Measurements from ENCODE around the gene RETREG3. TPM values are rescaled to one million over a fixed set of nuclear protein-coding genes. Genes with fewer than 3 reads are reported as not detected.
A peak's percentile ranks its signal among the peaks of the same experiment; 100 is the strongest.

Gene RETREG3
- total and polyA plus RNA-seq, 2 experiments from 2014 or later, result 48.0 to 56.4 TPM

GRCh38 chr17:42574463-42574862 is 34.7 kb downstream of the RETREG3 start:
- H3K4me3 ChIP-seq, result no peak overlapping the region
- no peak overlapping the region for H3K27ac ChIP-seq
- H3K9me3 ChIP-seq (ENCODE audit: low read depth), result no peaks in the 10 kb centered on the region
- H3K27me3 ChIP-seq, result no peaks in the 10 kb centered on the region
- no peaks in the 10 kb centered on the region for H3K4me1 ChIP-seq (ENCODE audit: low read depth)
- no peak for DNase-seq (ENCODE audit: low read depth in 1 of 2, low spot score in 1 of 2)
- peaks cover 40% of the 10 kb centered on the region for H3K36me3 ChIP-seq
- TF ChIP-seq, protein P1, sequence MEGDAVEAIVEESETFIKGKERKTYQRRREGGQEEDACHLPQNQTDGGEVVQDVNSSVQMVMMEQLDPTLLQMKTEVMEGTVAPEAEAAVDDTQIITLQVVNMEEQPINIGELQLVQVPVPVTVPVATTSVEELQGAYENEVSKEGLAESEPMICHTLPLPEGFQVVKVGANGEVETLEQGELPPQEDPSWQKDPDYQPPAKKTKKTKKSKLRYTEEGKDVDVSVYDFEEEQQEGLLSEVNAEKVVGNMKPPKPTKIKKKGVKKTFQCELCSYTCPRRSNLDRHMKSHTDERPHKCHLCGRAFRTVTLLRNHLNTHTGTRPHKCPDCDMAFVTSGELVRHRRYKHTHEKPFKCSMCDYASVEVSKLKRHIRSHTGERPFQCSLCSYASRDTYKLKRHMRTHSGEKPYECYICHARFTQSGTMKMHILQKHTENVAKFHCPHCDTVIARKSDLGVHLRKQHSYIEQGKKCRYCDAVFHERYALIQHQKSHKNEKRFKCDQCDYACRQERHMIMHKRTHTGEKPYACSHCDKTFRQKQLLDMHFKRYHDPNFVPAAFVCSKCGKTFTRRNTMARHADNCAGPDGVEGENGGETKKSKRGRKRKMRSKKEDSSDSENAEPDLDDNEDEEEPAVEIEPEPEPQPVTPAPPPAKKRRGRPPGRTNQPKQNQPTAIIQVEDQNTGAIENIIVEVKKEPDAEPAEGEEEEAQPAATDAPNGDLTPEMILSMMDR (IDR thresholded peaks at IDR 0.05; ENCODE audit: low read depth, low read length), result no peak

DNA sequence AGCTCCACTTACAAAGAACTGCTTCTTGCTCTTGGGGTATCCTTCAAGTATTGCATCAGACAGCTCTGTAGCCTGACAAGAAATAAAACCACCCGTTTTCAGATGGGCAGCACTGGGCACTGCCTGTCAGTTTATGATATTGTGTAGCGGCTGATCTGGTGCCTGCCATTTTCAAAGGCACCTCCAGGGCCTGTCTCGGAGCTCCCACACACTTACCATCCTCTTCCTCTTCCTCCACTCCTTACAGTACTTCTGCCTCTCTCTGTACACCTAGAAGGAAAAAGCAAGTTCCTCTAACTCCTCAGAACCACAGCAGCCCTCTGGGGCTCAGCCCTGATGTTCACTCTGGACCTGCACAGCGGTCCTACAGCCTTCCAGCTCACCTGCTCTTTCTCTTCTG is 36.1 kb downstream of the RETREG3 start:
- no peaks in the 10 kb centered on the region for H3K9me3 ChIP-seq (ENCODE audit: low read depth)
- DNase-seq (ENCODE audit: low read depth in 1 of 2, low spot score in 1 of 2), result no peak
- no peaks in the 10 kb centered on the region for H3K27me3 ChIP-seq
- H3K27ac ChIP-seq, result no peak overlapping the region
- TF ChIP-seq, protein P1 (IDR thresholded peaks at IDR 0.05; ENCODE audit: low read depth, low read length), result no peak
- peaks cover 49% of the 10 kb centered on the region for H3K36me3 ChIP-seq
- H3K4me1 ChIP-seq (ENCODE audit: low read depth), result no peaks in the 10 kb centered on the region
- H3K4me3 ChIP-seq, result no peak overlapping the region

GRCh38 chr17:42571435-42572225 is 37.5 kb downstream of the RETREG3 start:
- DNase-seq (ENCODE audit: low read depth in 1 of 2, low spot score in 1 of 2), result no peak
- H3K4me1 ChIP-seq (ENCODE audit: low read depth), result peaks cover under 1% of the 10 kb centered on the region
- H3K4me3 ChIP-seq, result no peak overlapping the region
- TF ChIP-seq, protein P1 (IDR thresholded peaks at IDR 0.05; ENCODE audit: low read depth, low read length), result no peak
- peaks cover 49% of the 10 kb centered on the region for H3K36me3 ChIP-seq
- no peak overlapping the region for H3K27ac ChIP-seq
- no peaks in the 10 kb centered on the region for H3K9me3 ChIP-seq (ENCODE audit: low read depth)
- H3K27me3 ChIP-seq, result no peaks in the 10 kb centered on the region

DNA sequence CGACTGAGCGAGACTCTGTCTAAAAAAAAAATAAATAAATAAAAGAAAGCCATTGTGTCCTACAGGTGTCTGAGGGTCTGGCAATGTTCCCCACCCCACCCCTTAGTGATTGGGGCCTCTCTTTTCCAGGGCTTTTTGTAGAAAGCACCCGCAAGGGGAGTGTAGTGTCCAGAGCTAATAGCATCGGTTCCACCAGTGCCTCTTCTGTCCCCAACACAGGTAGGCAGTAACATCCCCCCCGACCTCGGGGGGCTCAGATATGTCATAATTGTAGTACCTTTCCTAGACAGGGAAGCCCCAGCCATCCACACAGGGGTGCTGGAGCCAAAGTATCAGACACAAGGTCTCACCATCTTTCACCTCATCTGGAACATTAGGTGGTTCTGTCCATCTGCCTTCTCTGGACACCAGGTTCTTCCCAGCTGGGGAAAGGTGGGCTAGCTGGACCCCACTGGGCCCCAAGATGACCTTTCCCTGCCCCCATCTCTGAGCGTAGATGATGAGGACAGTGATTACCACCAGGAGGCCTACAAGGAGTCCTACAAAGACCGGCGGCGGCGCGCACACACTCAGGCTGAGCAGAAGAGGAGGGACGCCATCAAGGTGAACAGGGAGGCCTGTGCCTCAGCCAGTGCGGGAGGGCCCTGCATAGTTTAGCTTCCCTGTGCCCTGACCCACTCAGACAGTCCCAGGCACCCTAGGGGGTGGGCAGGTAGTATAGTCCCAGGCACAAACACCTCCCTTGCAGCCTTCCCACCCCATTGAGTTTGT is 40.6 kb downstream of the RETREG3 start:
- H3K4me3 ChIP-seq, result no peak overlapping the region
- peaks cover 45% of the 10 kb centered on the region for H3K36me3 ChIP-seq
- H3K27me3 ChIP-seq, result no peaks in the 10 kb centered on the region

DNA sequence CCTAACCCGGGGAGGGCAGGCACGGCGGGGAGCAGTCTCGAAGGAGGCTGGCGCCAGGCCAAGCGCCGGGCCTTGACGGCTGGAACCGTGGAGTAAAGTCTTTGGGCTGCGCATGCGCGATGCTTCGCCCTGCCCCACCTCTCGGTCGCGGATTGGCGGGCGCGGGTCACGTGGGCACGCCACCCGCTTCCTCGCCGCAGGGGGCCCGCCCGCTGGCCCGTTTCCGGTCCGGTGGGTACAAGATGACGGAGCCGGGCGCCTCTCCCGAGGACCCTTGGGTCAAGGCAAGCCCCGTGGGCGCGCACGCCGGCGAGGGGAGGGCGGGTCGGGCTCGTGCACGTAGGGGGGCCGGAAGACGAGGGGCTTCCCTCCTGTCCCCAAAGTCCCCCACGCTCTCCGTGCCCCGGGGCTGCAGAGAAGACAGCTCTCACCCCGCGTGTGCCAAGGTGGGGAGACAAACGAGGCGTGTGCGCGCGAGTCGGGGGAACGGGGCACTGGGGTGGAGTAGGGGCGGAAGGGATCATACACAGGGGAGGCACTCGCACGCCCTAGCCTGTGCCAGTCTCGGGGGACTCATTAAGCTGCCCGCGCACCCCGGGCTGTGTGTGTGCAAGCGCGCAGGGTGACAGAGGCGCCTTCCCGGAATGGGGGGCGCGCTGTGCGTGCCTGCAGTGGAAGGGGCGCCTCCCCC is 42.1 kb downstream of the RETREG3 start, which contains the start of gene MLX:
Gene MLX, plus strand, starts transcription at position 218 of the 691 bp plus-strand sequence. Its CDS starts 25 bp downstream, at position 243.
- Histone ChIP-seq H3K27me3 (no peaks in the 10 kb centered on the region), H3K27ac (peak within 1 kb of the TSS; percentile 78), H3K9me3 (ENCODE audit: low read depth) (no peaks in the 10 kb centered on the region), H3K4me1 (ENCODE audit: low read depth) (peaks cover 12% of the 10 kb centered on the region), H3K36me3 (peaks cover 30% of the 10 kb centered on the region), H3K4me3 (peak within 1 kb of the TSS; percentile 71)
- TF ChIP-seq, protein P1 (IDR thresholded peaks at IDR 0.05; ENCODE audit: low read depth, low read length), result no peak
- peak; percentile 94 to 96 for DNase-seq (ENCODE audit: low read depth in 1 of 2, low spot score in 1 of 2)

More for the DNA sequence above, 40.6 kb downstream of the RETREG3 start:
- Histone ChIP-seq H3K9me3 (ENCODE audit: low read depth) (no peaks in the 10 kb centered on the region), H3K4me1 (ENCODE audit: low read depth) (peaks cover 3% of the 10 kb centered on the region), H3K27ac (no peak overlapping the region)
- TF ChIP-seq, protein P1 (IDR thresholded peaks at IDR 0.05; ENCODE audit: low read depth, low read length), result no peak
- no peak for DNase-seq (ENCODE audit: low read depth in 1 of 2, low spot score in 1 of 2)

All from cardiac muscle cell (in vitro differentiated cells and primary cell).